SK-N-MC (cell line): ENCODE results near the gene RAD51AP2.

Experiments
- DNase-seq: peaks from one replicate; pipeline ENCODE4 v3.0.0-alpha.2; 2011; ENCODE audit warnings: low read depth, low spot score
- H3K27ac ChIP-seq: fragments of 200-600 bp; sonication (generic); 2 replicates; pipeline ENCODE4 v1.5.1; 2016; ENCODE audit warnings: mixed run types
- H3K36me3 ChIP-seq: fragments of 200-600 bp; sonication (generic); 2 replicates; pipeline ENCODE4 v1.6.1; 2017; ENCODE audit warnings: antibody characterized with exemption, low read length, mixed read lengths; ENCODE audit not compliant: insufficient read depth
- H3K4me3 ChIP-seq: fragments of 200-600 bp; sonication (generic); 2 replicates; pipeline ENCODE4 v1.5.1; 2016
- H3K9ac ChIP-seq: fragments of 200-600 bp; sonication (generic); 2 replicates; pipeline ENCODE4 v1.8.0; 2017; ENCODE audit warnings: mixed run types, mixed read lengths; ENCODE audit not compliant: insufficient read length
- H3K9me3 ChIP-seq: fragments of 200-600 bp; sonication (generic); 2 replicates; pipeline ENCODE4 v1.6.1; 2017; ENCODE audit warnings: low read depth, mild to moderate bottlenecking, antibody characterized with exemption, low read length, moderate library complexity, mixed read lengths
- EZH2 ChIP-seq: fragments of 200-600 bp; sonication (generic); IDR thresholded peaks from one replicate; pipeline ENCODE4 v1.6.1; 2017; ENCODE audit warnings: antibody characterized with exemption
- FOXP2 ChIP-seq: optimal IDR thresholded peaks from 2 replicates; pipeline ENCODE3; 2011; ENCODE audit warnings: mild to moderate bottlenecking, moderate library complexity; ENCODE audit not compliant: insufficient read depth; ENCODE audit errors: extremely low read length, control extremely low read depth
- POLR2AphosphoS5 ChIP-seq: IDR thresholded peaks from 2 replicates; pipeline ENCODE4 v1.6.1; 2012; ENCODE audit warnings: mild to moderate bottlenecking, low read depth, low read length, borderline replicate concordance

The RAD51AP2 gene

GRCh38 chr2:17540093-17540812, 22.0 kb upstream of the RAD51AP2 start, which contains the start of gene VSNL1:
Gene VSNL1 (plus strand): TSS chr2:17540696. CDS start chr2:17592075, 51,379 bp downstream.
- no peak for DNase-seq
- peak within 1 kb of the TSS; percentile 95 for H3K4me3 ChIP-seq
- no peaks in the 10 kb centered on the region for H3K9me3 ChIP-seq
- H3K9ac ChIP-seq: peak within 1 kb of the TSS; percentile 94
- no peaks in the 10 kb centered on the region for H3K36me3 ChIP-seq
- TF ChIP-seq EZH2 (no peak), FOXP2 (no peak), POLR2AphosphoS5 (peak; percentile 75)
- peak within 1 kb of the TSS; percentile 96 for H3K27ac ChIP-seq

- Histone ChIP-seq H3K27ac (peak overlapping the region; percentile 96), H3K9me3 (no peaks in the 10 kb centered on the region), H3K9ac (peak overlapping the region; percentile 94), H3K36me3 (no peaks in the 10 kb centered on the region), H3K4me3 (peak overlapping the region; percentile 95)
- DNase-seq: no peak
- TF ChIP-seq POLR2AphosphoS5: no peak
- no peak for TF ChIP-seq EZH2
- no peak for TF ChIP-seq FOXP2
Measured at GRCh38 chr2:17539611-17540092, 21.4 kb upstream of the RAD51AP2 start.

GRCh38 chr2:17538844-17539554, 20.8 kb upstream of the RAD51AP2 start:
- Histone ChIP-seq H3K36me3 (no peaks in the 10 kb centered on the region), H3K4me3 (peak overlapping the region; percentile 95), H3K9ac (peak overlapping the region; percentile 94), H3K9me3 (no peaks in the 10 kb centered on the region), H3K27ac (peak overlapping the region; percentile 96)
- no peak for DNase-seq
- peak; percentile 86 for TF ChIP-seq FOXP2
- TF ChIP-seq EZH2: no peak
- TF ChIP-seq POLR2AphosphoS5: peak; percentile 40

GRCh38 chr2:17538022-17538843, 20.0 kb upstream of the RAD51AP2 start:
- no peak for TF ChIP-seq EZH2
- TF ChIP-seq POLR2AphosphoS5: no peak
- no peak for TF ChIP-seq FOXP2
- H3K9me3 ChIP-seq: no peaks in the 10 kb centered on the region
- peak overlapping the region; percentile 95 for H3K4me3 ChIP-seq
- peak overlapping the region; percentile 96 for H3K27ac ChIP-seq
- no peak for DNase-seq
- H3K9ac ChIP-seq: peak overlapping the region; percentile 81
- H3K36me3 ChIP-seq: no peaks in the 10 kb centered on the region

- no peak for DNase-seq
- H3K27ac ChIP-seq: no peak overlapping the region
- no peaks in the 10 kb centered on the region for H3K36me3 ChIP-seq
- no peak for TF ChIP-seq POLR2AphosphoS5
- TF ChIP-seq EZH2: no peak
- TF ChIP-seq FOXP2: no peak
- no peak overlapping the region for H3K9ac ChIP-seq
- H3K4me3 ChIP-seq: no peak overlapping the region
- H3K9me3 ChIP-seq: no peaks in the 10 kb centered on the region
Measured at GRCh38 chr2:17536416-17536815, 18.2 kb upstream of the RAD51AP2 start.

GRCh38 chr2:17533546-17533945, 15.3 kb upstream of the RAD51AP2 start:
- TF ChIP-seq FOXP2: no peak
- no peak for TF ChIP-seq POLR2AphosphoS5
- TF ChIP-seq EZH2: no peak
- Histone ChIP-seq H3K9me3 (no peaks in the 10 kb centered on the region), H3K9ac (no peak overlapping the region), H3K4me3 (no peak overlapping the region), H3K36me3 (no peaks in the 10 kb centered on the region), H3K27ac (no peak overlapping the region)
- no peak for DNase-seq

- Histone ChIP-seq H3K4me3 (no peak overlapping the region), H3K36me3 (no peaks in the 10 kb centered on the region), H3K27ac (no peak overlapping the region), H3K9ac (no peak overlapping the region), H3K9me3 (no peaks in the 10 kb centered on the region)
- TF ChIP-seq POLR2AphosphoS5 (no peak), EZH2 (no peak), FOXP2 (no peak)
- no peak for DNase-seq
Measured at GRCh38 chr2:17529771-17530170, 11.5 kb upstream of the RAD51AP2 start.
